HCEC 1CT (cell line): ENCODE results near the gene C19orf12.
"Not testable (repeated sequence)": the region's sequence is repeated elsewhere in the genome, so short reads cannot be mapped to it uniquely, and the experiment has no call there.

Experiments
- DNase-seq: peaks from one replicate; pipeline ENCODE4 v3.0.0-alpha.2; 2017

The C19orf12 gene

GRCh38 chr19:29724746-29725145 lies 9.7 kb upstream of the C19orf12 start:
- DNase-seq: no peak

- DNase-seq: no peak
Observed at GRCh38 chr19:29724102-29724641, 9.1 kb upstream of the C19orf12 start.

GRCh38 chr19:29717051-29717450 lies 2.0 kb upstream of the C19orf12 start:
- DNase-seq: no peak

- no peak for DNase-seq
Observed at GRCh38 chr19:29715701-29716581, 880 bp upstream of the C19orf12 start.

GRCh38 chr19:29714371-29714952 lies 599 bp downstream of the C19orf12 start:
- no peak for DNase-seq

- DNase-seq: no peak
Observed at GRCh38 chr19:29712744-29713516, 2.1 kb downstream of the C19orf12 start.

- no peak for DNase-seq
Observed at GRCh38 chr19:29711584-29712132, 3.4 kb downstream of the C19orf12 start.

- DNase-seq: not testable (repeated sequence)
Observed at GRCh38 chr19:29709440-29709798, 5.6 kb downstream of the C19orf12 start.

GRCh38 chr19:29708554-29709439 lies 6.3 kb downstream of the C19orf12 start:
- no peak for DNase-seq

- no peak for DNase-seq
Observed at GRCh38 chr19:29706635-29707034, 8.4 kb downstream of the C19orf12 start.

GRCh38 chr19:29705706-29706105 lies 9.4 kb downstream of the C19orf12 start:
- no peak for DNase-seq

GRCh38 chr19:29704562-29705558 lies 10.2 kb downstream of the C19orf12 start:
- no peak for DNase-seq

- DNase-seq: no peak
Observed at GRCh38 chr19:29702963-29703320, 12.1 kb downstream of the C19orf12 start.

- no peak for DNase-seq
Observed at GRCh38 chr19:29702161-29702962, 12.7 kb downstream of the C19orf12 start.

- DNase-seq: no peak
Observed at GRCh38 chr19:29700498-29700897, 14.6 kb downstream of the C19orf12 start.

GRCh38 chr19:29699861-29700260 lies 15.2 kb downstream of the C19orf12 start:
- no peak for DNase-seq

GRCh38 chr19:29697523-29698261 lies 17.4 kb downstream of the C19orf12 start:
- DNase-seq: no peak

- DNase-seq: no peak
Observed at GRCh38 chr19:29696565-29696846, 18.6 kb downstream of the C19orf12 start.

GRCh38 chr19:29695765-29696564 lies 19.1 kb downstream of the C19orf12 start:
- DNase-seq: no peak
